ENCODE data around the gene DACH1.
"Not testable (repeated sequence)": the region's sequence is repeated elsewhere in the genome, so short reads cannot be mapped to it uniquely, and the experiment has no call there.

Gene DACH1

DNA sequence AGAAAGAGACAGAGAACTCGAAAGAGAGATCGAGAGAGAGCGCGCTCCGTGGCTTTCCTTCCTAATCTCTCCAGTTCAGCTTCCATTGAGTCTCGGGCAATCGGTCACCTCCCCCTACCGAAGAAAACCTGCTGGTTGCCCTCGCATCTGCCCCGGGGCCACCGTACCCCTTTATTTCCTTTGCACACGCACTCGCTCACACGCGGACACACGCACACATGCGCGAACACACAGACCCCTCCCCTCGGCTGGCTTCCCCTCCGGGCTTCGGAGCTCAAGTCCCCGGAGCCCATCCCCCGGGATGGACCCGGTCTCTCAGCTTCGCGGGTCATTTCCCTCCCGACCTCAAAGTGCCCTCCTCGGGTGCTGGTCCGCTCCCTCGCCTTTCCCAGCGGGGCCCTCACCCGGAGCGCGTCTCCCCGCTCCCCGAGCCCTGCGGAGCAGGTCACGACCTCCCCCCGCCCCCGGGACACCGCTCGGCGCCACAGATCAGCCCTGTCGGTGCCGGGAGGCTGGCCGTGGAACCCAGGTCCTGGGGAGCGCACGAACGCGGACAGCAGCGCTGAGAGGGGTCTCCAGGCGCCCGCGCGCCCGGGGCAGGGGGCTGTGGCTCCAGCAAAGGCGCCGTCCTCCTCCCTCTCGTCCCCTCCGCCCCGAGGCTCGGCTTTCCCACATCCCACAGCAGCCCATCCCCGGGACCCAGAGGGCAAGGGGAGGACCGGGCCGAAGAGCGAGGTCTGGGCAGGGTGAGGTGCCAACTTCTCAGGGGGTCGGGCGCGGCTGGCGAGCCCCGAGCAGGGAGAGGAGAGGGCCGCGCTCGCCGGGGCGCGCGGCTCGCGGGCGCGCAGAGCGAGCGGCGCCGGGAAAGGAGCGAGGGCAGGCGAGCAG lies 1.8 kb downstream of the DACH1 start:
- no peak for DNase-seq

- DNase-seq, result no peak
Measured at GRCh38 chr13:71864094-71864985, 2.7 kb downstream of the DACH1 start.

GRCh38 chr13:71863254-71863865 lies 3.6 kb downstream of the DACH1 start:
- no peak for DNase-seq

GRCh38 chr13:71862459-71862943 lies 4.5 kb downstream of the DACH1 start:
- DNase-seq, result no peak

GRCh38 chr13:71861769-71862458 lies 5.1 kb downstream of the DACH1 start:
- no peak for DNase-seq

DNA sequence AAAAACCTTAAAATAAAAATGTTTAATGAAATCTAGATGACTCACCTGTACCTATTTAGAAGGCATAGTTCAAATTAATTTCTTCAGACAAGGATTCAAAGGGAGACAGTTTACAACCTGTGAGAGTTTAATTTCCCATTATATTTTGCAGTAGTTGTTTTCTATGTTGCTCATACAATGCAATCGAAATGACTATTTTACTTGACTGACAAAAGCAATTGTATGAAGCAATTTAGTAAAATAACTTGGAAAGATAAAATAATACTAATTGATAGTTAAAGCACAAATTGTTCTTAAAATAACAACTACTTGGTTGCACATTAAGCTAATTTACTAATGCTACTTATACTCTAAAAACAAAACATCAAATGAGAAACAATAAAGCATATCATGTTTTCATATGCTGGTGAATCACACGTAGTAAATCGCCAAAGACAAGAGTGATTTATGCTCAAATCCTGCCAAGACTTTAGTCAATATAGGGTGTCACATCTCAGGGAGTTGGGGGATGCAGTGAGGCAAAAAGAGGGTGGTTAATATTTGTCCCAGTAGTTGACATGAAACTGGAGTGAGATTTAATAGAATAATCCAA lies 6.4 kb downstream of the DACH1 start:
- no peak for DNase-seq

DNA sequence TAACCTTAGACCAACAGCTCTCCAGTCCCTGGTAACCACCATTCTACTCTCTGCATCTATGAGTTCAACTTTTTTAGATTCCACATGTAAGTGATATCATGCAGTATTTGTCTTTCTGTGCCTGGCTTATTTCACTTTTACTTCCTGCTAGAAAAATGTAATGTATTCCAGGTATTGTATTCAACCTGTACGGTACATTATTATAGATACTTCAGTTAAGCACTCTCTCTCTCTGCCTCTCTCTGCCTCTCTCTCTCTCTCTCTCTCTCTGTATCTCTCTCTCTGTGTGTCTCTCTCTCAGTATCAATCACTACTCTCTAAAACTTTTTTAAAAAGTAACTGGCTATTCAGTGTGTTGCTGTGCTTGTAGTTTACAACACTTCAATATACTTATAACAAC lies 8.4 kb downstream of the DACH1 start:
- no peak for DNase-seq

DNA sequence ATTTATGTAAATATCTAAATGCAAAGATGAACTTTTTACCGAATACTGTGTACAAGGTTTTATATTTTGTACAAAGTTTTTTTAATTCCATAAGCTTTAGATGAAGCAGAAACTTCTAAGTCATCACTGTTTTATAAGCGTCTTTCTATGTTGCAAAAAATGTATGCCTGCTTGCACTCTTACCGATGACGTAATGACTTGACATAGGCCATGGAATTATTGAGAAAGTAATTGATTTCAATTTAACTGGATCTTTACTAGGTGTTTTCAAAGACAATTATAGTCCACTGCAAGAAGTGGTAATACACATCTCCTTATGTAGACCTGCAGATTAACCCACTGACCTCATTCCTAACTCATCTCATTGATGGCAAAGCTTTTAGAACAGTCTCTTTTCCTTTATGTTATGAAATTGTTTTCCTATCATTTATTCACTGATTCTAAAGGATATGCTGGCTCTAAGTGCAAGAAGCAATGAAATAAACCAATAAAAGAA lies 10.4 kb downstream of the DACH1 start:
- DNase-seq, result no peak

DNA sequence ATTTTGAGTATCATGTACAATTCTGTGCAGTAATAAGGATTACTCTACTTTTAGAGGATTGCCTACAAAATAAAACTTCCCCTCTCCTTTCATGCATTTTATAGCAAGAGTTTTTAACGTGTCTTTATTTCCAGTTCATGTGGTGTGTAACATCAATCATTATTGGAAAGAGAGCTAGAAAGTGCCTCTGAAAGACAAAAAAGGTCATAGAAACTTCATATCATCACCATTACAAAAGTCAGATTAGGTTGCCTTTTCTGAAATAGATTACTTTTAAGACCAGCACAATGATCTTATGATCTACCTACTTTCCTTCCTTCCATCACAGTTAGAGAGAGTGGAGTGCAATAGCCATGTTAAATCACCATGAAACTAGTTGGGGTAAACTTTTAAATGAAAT lies 12.6 kb downstream of the DACH1 start:
- DNase-seq, result no peak

DNA sequence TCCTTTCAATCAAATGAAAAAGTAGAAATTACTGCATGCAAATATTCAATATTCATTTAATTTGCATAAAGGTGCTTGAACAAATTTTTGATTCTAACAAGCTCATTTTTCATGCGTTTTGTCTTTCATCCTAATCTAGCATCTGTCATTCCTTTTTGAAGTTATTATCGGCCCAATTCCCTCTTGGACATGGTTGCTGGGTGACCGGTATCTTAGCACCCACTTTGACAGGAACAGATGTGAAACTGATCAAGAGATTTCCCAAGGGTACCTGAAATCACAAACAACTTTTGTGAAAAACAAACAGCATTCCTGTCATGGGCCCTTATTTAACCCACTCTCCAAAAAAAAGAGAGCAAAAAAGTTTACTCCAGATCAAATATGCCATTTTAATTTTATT lies 13.3 kb downstream of the DACH1 start:
- DNase-seq, result no peak

- DNase-seq, result no peak
Measured at GRCh38 chr13:71852736-71853135, 14.3 kb downstream of the DACH1 start.

DNA sequence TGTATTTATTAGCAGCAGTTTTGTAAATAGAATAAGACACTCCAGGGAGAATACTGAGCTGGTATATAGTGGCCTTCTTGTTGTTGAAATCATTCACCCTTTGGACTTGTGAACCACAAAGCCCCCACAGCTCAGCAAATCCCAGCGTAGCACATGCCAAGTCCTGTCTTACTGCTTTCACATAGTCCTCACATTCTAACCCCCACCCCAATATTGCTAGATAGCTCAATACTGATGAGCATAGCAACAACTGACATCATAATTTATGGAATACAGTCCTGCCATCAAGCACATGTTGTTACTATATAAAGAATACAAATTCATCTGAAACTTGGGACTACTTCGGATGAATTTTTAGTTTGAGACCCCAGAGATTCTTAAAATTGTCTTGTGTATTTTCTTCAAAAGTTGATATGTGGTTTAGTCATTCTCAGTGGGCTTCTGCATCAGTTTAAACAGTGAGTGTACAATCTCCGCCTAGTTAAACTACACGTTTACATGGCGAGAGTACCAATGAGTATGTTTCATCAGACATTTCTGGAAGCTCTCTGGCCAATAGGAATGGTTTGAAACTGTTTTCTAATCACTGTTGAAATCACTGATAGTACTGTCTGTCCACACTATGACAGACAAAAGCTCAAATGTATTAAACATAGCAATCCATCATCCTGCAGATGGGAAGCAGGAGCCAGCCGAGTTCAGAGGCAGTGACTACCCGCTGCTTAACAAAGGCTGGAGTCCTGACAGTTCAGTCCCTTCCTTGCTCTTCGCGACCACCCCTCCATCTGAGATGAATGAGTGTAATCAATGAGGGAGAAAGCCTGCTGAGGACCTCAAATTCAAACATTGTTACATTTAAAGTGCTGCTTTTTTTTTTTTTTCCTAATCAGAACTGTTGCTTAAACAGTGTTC lies 15.2 kb downstream of the DACH1 start:
- DNase-seq, result no peak

- DNase-seq, result no peak
Measured at GRCh38 chr13:71842003-71842402, 25.0 kb downstream of the DACH1 start.

DNA sequence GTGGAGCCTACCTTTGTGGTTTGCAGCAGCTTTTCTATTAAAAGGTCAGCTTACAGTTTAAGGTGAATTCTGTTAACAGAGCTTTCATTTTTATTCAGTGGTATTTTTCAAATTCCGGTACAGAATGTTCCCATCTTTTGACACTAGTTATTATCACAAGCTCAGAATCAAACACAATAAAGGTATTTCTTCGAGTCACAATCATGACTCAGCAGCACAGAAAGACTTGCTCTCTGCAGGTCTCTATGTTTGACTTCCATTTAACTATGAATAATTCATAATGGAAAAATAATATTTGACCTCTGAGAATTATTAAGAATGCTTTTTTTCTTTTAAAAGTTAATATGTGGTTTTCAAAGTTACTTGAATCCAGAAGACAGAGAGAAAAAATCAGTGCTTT lies 28.2 kb downstream of the DACH1 start:
- no peak for DNase-seq

DNA sequence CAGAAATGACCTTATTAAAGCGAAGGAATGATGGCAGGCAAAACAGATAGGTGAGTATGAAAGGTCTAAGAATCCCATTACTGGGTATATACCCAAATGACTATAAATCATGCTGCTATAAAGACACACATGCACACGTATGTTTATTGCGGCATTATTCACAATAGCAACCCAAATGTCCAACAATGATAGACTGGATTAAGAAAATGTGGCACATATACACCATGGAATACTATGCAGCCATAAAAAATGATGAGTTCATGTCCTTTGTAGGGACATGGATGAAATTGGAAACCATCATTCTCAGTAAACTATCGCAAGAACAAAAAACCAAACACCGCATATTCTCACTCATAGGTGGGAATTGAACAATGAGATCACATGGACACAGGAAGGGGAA lies 29.4 kb downstream of the DACH1 start:
- not testable (repeated sequence) for DNase-seq

DNA sequence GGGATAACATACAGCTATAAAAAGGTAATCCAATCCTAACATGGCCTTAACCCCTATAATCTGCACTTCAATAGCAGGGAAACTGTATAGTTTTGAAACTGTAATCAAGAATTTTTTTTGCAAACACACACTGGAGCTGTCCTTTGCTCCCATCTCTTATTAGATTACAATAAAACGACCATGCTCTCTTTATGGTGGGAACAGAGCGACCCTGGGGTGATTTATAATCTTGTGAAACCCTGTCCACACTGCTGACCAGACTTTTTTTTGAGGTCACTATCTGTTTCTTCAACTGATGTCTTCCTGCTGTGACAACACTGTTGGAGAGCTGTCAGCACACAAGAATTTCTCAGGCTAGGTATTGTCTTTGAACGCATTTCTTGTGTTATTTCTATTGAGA lies 35.3 kb downstream of the DACH1 start:
- DNase-seq, result no peak

DNA sequence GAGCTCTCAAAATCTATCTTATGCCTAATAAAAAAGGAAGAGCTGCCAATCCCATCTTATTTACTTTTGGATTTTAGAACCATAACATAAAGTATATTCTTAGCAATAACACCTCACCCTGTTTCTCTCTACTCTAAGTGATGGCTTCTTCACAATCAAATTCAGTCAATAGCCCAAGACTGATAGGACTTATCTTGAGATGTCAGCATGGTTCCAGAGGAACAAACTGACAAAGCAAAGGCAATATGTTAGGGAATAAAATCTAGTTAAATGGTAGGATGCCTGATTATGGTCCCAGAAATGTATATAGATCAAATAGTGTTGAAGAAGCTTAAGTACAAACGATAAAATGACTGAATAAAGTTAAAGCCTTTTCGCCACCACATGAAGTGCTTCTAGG lies 36.3 kb downstream of the DACH1 start:
- no peak for DNase-seq

DNA sequence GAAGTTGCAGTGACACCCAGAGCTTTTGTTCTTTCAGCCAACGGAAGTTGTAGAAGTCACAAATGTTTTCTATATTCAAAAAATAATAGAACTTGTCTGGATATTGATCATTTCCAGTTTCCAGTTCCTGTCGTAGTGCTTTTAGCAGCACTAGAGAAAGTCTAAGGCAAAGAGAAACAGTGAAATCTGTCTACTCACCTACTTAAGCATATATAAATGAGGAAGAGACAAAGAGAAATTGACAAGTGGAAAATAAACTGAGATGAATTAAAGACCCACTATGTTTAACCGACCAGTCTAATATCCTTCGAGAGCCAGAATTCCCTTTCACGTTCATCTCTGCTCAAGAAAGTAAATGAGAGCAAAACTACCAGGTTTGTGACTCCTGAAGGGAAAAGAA lies 36.7 kb downstream of the DACH1 start:
- no peak for DNase-seq

DNA sequence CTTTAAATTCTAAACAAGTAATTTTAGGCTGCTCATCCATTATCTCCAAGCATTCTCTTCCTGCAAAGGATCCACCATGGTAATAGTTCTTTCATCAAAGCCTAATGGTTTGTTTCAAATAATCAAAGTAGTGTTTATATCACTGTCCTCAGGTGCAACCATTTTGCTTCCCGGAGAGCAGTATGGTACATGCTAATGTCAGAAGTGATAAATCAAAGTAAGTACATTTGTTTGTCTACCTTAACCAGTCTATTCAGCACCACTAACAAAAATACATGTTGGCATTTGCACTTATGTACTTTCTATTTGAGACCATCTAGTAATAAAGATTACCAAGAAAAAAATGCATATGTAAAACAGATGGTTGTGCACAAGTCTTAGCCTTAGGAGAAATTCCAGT lies 37.5 kb downstream of the DACH1 start:
- no peak for DNase-seq

GRCh38 chr13:71828564-71828963 lies 38.4 kb downstream of the DACH1 start:
- DNase-seq, result no peak

- no peak for DNase-seq
Measured at GRCh38 chr13:71828117-71828516, 38.9 kb downstream of the DACH1 start.
